Uterus (tissue), 2 donors: ENCODE data around the gene KIAA1328.

Experiments
- POLR2A ChIP-seq, 2 donors: fragments of 450-650 bp; IDR thresholded peaks; one replicate each; pipeline ENCODE4 v1.6.1; 2016; ENCODE audit warnings: antibody characterized with exemption in 2 of 2, mild to moderate bottlenecking in 1 of 2, moderate library complexity in 1 of 2
- TF ChIP-seq, protein P1 (sequence below), 4 experiments: fragments of 200-600 bp in 2 of 4; fragments of 450-650 bp in 2 of 4; sonication (generic) in 2 of 4; IDR thresholded peaks; one replicate each; pipeline ENCODE4 v1.5.1; 2016 to 2019; ENCODE audit warnings: antibody characterized with exemption in 4 of 4, mild to moderate bottlenecking in 2 of 4, moderate library complexity in 1 of 4

DNA sequence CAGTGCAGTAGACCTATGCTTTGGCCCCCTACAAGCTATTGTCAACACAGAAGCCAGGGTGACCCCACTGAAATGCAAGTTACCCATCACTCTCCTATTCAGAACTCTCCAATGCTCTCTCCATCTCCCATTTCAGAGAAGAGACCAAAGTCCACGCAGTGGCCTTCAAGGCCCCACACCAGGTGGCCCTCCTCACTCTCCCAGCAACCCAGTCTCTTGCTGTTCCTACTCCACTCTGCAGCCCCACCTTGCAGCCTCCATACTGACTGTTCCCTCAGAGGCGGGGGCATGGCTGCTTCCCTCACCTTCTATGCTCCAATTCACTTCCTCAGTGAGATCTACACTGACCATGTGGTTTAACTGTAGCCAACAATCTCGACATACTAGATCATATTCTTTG is 423.4 kb downstream of the KIAA1328 start:
- TF ChIP-seq, protein P1, sequence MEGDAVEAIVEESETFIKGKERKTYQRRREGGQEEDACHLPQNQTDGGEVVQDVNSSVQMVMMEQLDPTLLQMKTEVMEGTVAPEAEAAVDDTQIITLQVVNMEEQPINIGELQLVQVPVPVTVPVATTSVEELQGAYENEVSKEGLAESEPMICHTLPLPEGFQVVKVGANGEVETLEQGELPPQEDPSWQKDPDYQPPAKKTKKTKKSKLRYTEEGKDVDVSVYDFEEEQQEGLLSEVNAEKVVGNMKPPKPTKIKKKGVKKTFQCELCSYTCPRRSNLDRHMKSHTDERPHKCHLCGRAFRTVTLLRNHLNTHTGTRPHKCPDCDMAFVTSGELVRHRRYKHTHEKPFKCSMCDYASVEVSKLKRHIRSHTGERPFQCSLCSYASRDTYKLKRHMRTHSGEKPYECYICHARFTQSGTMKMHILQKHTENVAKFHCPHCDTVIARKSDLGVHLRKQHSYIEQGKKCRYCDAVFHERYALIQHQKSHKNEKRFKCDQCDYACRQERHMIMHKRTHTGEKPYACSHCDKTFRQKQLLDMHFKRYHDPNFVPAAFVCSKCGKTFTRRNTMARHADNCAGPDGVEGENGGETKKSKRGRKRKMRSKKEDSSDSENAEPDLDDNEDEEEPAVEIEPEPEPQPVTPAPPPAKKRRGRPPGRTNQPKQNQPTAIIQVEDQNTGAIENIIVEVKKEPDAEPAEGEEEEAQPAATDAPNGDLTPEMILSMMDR (IDR thresholded peaks at IDR 0.05): no peak
- no peak for TF ChIP-seq POLR2A (IDR thresholded peaks at IDR 0.05)
